Fibroblast of the conjunctiva (primary cell): ENCODE measurements around the gene CHN2.

Experiments used
- DNase-seq: peaks from one replicate; pipeline ENCODE4 v3.0.0-alpha.2; 2010; ENCODE audit warnings: low read depth

The CHN2 gene

GRCh38 chr7:29194594-29195427, at the start of gene CHN2:
Gene CHN2, plus strand, starts transcription at chr7:29194775.
- no peak for DNase-seq

DNA sequence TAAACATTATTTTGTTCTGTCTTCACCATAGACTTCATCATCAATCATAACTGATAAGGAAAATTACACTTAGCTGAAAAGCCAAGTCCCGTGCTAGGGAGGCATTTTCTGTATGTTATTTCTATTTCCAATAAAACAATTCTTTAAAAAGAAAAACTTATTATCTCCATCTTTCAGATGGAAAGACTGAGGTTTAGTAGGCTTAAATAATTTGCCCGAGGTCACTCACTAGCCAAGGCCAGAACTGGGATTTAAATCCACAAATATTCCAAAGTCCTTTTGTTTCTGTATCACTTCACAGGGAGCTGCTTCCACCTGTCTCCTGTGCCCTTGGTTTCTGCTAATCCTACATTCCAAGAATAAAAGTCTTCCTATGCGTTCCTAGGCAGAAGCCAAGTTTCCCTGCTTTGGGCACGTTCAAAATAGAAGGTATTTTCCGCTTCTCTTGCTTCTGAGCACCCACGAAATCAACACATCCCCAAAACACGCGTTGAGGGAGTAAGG, 49.0 kb upstream of the CHN2 start:
- DNase-seq, result no peak

DNA sequence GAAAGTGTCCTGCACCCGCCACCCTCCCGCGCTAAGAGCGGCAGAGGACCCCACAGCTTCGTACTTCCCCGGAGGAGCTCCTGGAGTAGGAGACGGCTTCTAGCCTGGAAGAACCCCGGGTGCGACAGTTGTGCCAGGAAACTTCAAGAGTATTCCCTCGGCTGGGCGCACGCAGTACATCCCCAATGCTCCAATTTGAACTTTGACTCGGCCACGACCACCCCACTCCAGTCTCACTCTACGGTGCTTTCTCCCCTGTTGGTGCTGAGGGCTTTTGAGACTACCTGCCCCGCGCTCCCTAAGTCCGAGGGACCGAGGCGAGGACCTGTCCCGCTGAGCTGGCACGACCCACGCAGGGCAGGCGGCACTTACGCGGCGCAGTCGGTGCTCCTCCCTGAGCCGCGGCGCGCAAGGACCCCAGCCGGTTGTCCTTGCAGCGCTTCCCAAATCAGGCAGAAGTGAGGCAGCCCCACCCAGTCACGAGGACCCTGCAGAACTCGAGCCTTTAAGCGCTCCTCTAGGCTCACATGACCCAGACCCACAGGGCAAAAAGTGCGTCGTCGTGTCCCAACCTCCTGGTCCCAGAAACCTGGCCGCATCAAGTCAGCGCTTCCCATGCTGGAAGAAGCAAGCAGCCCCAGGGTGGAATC, 48.4 kb upstream of the CHN2 start, which contains the start of gene CPVL:
Gene CPVL (minus strand): TSS at position 481 of the 650 bp plus-strand sequence. CDS start 25,476 bp downstream, outside the sequence.
- no peak for DNase-seq

DNA sequence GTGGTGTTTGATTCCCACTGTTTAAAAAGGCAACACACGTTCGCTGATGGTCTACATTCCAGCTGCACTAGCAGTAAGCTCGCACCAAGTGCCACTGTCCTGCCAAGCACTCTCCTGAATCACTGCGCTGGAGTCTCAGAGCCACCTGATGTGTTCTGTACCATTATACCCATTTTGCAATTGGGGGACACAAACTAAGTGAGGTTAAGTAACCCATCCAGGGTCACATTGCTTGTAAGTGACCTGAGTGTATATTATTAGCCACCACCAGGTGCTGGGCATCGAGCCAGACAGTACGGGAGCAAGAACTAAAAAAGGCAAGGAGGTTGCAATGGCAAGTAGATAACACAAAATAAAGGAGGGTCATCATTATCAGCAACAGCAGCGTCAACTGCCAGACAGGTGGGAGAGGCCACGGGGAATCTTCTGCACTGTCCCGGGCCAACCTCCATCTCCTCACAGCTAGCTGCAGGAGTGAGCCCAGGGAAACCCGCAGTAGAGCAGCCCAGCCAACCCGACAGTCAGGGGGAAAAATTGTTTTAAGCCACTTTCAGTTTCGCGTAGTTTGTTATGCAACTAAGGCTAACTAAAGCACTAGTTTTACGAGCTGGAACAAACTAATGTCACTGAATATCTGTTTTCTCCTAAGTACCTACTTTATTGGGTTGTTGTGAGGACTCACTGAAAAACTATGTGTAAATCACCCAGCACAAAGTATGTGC, 47.5 kb upstream of the CHN2 start:
- DNase-seq, result no peak

DNA sequence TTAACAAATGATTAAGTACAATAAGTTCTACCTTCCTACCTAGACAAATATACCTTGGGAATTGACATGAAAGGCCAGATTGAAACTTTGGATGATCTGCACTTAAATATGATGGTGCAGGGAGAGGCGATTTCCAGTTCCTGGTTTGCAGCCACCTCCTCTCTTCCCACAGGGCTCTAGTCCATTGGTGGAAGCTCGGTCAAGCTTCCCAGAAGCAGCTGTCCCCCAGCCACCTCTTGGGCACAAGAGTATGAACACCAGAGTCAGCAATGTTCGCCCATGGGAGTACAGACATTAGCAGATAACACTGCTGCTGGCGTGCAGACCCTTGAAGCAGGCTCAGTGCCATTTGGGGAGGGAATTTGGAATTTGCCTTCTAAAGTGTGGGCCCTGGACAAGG, 46.8 kb upstream of the CHN2 start:
- no peak for DNase-seq

GRCh38 chr7:29149036-29149435, 45.5 kb upstream of the CHN2 start:
- DNase-seq, result no peak

DNA sequence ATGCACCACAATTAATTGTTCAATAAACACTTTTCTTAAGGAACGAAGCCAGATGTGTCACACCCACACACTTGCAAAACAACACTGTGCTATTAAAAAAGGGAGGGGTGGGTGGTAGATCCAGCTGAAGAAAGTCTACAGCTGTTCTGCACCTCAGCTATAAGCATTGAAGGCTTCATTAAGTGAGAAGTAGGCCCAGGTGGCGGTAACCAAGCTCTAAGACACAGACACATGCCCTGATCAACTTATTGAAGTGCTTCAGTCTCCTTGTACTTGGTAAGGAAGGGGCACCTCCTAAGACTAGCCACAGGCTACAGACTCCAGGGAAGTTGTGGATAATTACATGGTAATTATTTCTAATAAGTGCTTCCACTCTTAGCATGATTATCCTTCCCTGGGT, 43.7 kb upstream of the CHN2 start:
- no peak for DNase-seq

DNA sequence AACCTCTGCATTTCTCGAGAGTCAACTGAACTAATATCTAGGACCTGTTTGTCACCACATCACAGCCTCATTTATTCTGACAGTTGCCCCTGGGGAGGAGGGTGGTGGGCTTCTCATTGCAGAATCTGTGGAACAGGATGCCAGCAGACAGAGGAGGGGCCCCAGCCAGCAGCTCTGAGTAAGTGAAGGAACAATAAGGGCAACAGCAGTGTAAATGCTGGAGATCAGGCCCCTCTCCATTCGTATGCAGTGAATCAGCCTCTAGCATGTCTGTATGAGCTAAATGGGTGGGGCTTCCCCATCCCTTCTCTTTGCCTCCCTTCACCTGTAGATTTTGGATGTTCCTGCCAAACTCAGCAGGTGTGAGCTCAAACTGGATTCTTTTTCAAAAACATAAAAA, 40.5 kb upstream of the CHN2 start:
- DNase-seq, result no peak

DNA sequence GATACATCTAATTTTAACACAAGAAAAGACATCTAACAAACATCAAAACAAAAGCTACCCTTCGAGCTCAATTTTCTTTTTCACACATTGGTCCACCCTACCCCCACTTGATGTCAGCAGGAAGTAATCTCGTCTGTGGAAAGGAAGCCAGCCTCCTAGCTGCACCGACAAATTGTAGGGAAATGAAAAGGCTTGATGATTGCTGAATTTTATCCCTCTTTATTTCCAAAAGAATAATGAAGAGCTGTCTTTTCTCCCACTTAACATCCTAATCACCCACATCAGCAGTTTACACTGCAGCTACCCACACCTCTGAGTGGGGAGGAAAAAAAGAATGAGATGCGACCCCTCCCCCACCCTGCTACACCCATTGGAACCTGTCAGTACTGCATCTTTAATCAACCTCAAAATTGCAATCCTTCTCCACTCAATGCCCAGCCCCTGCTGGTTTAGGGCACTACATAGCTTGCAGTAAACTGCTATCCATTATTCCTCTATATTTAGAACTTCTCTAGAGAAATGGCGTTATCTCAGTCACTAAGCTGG, 37.6 kb upstream of the CHN2 start:
- no peak for DNase-seq

GRCh38 chr7:29158795-29159423, 35.7 kb upstream of the CHN2 start:
- no peak for DNase-seq

- no peak for DNase-seq
Observed at GRCh38 chr7:29160080-29160479, 34.5 kb upstream of the CHN2 start.

DNA sequence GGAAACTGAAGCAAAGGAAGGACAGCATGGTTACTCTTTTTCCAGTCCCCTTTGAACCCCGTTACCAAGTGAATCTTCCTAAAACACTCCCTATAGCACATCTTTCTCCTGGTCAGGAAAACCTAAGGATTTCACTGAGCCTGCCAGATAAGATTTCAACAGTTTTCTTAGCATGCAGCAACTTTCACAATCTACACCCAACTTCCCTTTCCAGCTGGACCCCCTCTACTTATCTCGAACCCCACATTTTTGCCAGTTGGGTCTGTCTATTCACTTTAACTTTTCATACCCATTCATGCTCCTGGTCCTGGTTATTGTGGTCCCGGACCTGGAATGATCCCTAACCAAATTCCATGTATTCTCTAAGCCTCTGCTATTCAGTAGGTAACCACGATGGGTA, 33.3 kb upstream of the CHN2 start:
- DNase-seq, result no peak

DNA sequence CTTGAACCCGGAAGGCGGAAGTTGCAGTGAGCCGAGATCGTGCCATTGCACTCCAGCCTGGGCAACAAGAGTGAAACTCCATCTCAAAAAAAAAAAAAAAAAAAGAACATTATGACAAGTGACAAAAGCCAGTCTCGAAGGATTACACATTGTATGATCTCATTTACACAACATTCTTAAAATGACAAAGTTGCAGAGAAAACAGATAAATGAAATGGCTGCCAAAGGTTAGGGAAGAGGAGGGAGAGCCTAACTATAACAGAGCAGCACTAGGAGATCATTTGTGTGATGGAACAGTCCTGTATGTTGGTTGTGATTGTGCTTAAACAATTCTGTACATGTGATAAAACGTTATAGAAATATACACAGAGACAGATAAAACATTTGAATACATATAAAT, 32.0 kb upstream of the CHN2 start:
- no peak for DNase-seq

- DNase-seq, result no peak
Observed at GRCh38 chr7:29163854-29164253, 30.7 kb upstream of the CHN2 start.

DNA sequence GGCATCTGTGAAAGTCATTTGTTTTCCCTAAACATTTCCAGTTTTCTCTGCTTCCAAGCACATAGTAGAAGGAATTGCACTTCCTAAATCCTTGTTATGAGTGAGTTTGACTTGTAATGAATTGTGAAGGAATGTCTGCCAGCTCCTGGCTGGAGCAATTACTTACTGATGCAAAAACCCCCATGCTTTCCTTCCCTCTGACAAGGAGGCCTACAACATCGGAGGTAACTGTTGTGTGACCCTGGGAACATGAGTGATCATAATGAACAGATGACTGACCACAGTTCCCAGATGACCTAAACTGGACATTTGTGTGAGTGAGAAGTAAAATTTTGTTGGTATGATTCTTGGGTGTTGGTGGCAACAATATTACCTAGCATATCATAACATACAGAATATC, 26.9 kb upstream of the CHN2 start:
- DNase-seq, result no peak

GRCh38 chr7:29170781-29171180, 23.8 kb upstream of the CHN2 start:
- no peak for DNase-seq

DNA sequence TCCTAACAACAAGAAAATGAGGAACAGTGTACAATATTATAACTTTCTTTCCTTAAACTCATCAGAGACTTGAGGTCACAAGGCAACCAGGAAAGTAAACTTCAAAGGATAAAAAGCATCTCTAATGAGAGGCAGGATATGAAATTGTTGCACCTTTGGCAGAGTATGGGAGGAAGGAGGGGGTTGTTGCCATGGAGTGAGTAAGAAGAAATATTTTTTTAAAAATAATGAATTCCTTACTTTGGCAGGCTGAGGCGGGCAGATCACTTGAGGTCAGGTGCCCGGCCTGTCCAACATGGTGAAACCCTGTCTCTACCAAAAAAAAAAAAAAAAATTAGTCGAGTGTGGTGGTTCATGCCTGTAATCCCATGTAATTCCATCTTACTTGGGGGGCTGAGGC, 21.1 kb upstream of the CHN2 start:
- DNase-seq, result no peak

DNA sequence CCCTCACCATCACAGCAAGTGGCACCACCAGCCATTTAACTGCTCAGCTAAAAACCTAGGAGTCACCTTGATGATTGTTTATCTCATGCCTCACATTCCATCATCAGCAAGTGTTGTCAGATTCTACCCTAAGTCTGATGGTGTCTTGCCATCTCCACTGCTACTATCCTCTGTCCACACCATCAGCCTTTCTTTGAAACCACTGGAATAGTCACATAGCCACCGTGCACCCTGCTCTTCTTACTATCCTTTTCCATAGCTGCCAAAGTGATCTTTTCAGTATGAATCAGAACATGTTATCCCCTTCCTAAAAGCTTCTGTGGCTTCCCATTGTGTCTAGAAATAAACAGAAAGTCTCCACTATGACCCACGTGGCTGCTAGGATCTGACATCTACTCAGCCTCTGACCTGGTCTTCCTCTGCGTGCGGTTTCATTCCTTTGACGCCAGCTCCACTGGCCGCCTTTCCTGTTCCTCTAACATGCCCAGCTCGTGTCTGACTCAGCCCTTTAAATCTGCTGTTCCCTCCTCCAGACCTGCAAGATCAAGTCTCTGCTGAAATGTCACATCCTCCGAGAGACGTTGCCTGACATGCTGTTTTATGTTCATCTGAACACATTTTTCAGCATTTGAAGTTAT, 16.5 kb upstream of the CHN2 start:
- DNase-seq, result no peak

GRCh38 chr7:29179115-29179514, 15.5 kb upstream of the CHN2 start:
- DNase-seq, result no peak

- no peak for DNase-seq
Observed at GRCh38 chr7:29184599-29184998, 10.0 kb upstream of the CHN2 start.

DNA sequence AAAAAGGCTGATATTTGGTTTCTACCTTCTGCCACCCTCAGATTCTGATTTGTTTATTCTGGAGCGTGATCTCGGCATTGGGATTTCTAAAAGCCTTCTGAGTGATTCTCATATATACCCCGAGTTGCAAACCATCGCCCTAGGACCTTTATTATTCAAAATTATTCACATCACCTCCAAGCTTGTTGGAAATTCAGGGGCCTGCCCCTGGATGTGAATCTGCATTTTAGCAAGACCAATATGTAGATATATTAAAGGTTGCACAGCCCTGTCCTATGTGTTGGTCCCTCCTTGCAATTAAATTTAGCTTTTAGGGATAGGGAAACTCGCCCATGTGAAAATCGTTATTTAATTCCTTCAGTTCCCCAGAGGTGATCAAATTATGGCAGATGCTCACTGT, 9.0 kb upstream of the CHN2 start:
- DNase-seq, result no peak
